B cell (primary cell): ENCODE measurements around the gene PPP2R2C.

Source experiments
- EZH2 ChIP-seq: IDR thresholded peaks from 2 replicates; pipeline ENCODE4 v1.6.1; 2012; ENCODE audit warnings: borderline replicate concordance, low read depth, mild to moderate bottlenecking, moderate library complexity, low read length; ENCODE audit not compliant: insufficient read depth, poor library complexity, severe bottlenecking
- TF ChIP-seq, protein P1 (sequence below): fragments of 200-600 bp; IDR thresholded peaks from one replicate; pipeline ENCODE4 v1.8.0; 2022; ENCODE audit warnings: antibody characterized with exemption, mild to moderate bottlenecking

DNA sequence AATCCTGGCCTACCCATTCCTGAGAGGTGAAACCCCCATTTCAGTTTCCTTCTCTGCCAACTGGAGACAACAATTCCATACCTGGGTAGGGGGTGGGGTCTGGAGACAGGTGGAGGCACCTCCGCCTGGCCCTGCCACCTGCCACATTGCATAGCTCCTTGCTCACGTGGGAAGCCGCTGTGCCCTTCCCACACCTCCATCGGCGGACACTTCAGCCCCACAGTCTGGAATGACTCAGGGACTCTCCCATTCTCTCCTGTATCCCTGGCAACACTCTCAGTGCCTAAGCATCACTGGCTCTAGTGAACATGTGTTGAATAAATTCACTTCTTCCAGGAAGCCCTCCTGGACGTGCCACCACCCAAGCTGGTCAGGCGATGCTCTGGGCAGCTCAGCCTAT, 21.7 kb downstream of the PPP2R2C start:
- TF ChIP-seq EZH2 = no peak
- TF ChIP-seq, protein P1, sequence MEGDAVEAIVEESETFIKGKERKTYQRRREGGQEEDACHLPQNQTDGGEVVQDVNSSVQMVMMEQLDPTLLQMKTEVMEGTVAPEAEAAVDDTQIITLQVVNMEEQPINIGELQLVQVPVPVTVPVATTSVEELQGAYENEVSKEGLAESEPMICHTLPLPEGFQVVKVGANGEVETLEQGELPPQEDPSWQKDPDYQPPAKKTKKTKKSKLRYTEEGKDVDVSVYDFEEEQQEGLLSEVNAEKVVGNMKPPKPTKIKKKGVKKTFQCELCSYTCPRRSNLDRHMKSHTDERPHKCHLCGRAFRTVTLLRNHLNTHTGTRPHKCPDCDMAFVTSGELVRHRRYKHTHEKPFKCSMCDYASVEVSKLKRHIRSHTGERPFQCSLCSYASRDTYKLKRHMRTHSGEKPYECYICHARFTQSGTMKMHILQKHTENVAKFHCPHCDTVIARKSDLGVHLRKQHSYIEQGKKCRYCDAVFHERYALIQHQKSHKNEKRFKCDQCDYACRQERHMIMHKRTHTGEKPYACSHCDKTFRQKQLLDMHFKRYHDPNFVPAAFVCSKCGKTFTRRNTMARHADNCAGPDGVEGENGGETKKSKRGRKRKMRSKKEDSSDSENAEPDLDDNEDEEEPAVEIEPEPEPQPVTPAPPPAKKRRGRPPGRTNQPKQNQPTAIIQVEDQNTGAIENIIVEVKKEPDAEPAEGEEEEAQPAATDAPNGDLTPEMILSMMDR = no peak
